GM19463 (cell line): Measurements from ENCODE around the gene MCCC1.
"Not testable (repeated sequence)": the region's sequence is repeated elsewhere in the genome, so short reads cannot be mapped to it uniquely, and the experiment has no call there.

Experiments used
- ATAC-seq: cut with Tn5 transposase; IDR thresholded peaks from one replicate; pipeline ENCODE4 v1.9.1; 2021; ENCODE audit warnings: mild to moderate bottlenecking, moderate library complexity; ENCODE audit not compliant: unreplicated experiment

The MCCC1 gene

DNA sequence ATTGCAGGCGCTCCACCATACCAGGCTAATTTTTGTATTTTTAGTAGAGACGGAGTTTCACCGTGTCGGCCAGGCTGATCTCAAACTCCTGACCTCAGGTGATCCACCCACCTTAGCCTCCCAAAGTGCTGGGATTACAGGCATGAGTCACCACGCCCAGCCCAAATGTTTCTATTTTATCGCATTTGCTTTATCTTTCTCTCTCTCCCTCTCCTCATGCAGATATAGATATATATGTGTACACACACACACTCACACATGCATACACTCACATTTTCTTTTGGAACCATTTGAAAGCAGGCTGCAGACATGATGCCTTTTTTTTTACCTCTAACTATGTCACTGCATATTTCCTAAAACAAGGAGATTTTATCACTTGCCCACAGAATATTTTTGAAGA is 7.3 kb upstream of the MCCC1 start:
- ATAC-seq: no peak

DNA sequence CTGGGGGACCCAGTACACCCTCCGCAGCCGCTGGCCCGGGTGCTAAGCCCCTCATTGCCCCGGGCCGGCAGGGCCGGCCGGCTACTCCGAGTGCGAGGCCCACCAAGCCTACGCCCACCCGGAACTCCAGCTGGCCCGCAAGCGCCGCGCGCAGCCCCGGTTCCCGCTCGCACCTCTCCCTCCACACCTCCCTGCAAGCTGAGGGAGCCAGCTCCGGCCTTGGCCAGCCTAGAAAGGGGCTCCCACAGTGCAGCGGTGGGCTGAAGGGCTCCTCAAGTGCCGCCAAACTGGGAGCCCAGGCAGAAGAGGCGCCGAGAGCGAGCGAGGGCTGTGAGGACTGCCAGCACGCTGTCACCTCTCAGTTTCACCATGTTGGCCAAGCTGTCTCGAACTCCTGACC is 4.7 kb upstream of the MCCC1 start:
- ATAC-seq: not testable (repeated sequence)

DNA sequence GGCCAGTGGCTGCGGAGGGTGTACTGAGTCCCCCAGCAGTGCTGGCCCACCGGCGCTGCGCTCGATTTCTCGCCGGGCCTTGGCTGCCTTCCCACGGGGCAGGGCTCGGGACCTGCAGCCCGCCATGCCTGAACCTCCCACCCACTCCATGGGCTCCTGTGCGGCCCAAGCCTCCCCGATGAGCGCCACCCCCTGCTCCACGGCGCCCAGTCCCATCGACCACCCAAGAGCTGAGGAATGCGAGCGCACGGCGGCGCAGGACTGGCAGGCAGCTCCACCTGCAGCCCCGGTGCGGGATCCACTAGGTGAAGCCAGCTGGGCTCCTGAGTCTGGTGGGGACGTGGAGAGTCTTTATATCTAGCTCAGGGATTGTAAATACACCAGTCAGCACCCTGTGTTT is 1.7 kb upstream of the MCCC1 start:
- not testable (repeated sequence) for ATAC-seq

DNA sequence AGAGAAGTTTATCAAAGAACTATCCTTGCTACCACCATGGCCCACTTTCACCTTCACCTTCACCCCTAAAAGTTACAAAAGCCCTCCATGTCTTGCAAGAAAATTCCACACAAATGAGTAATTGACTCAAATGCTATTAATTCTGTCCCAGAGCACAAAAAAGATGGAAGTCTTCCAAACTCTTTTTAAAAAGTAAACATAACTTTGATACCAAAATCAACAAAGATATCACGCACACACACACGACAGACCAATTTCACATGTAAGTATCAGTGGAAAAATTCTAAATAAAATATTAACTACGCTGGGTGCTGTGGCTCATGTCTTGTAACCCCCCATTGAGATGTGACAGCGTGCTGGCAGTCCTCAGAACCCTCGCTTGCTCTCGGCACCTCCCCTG is 1.1 kb upstream of the MCCC1 start:
- no peak for ATAC-seq

DNA sequence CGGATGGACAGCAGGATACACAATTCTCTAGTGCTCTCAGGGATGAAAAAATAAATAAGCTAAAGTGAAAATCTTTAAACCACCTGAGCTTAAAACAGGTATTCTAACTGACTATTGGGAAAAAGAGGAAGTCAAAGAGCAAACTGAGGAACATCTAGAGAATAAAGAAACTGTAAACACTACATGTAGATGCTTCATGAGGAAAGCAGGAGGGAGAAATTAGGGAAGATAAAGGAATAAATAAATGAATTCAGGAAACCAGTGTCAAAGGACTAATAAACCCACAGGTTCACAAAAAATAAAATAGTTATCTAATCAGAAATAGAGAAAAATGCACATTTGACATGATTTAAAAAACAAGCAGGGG is 525 bp upstream of the MCCC1 start:
- no peak for ATAC-seq

DNA sequence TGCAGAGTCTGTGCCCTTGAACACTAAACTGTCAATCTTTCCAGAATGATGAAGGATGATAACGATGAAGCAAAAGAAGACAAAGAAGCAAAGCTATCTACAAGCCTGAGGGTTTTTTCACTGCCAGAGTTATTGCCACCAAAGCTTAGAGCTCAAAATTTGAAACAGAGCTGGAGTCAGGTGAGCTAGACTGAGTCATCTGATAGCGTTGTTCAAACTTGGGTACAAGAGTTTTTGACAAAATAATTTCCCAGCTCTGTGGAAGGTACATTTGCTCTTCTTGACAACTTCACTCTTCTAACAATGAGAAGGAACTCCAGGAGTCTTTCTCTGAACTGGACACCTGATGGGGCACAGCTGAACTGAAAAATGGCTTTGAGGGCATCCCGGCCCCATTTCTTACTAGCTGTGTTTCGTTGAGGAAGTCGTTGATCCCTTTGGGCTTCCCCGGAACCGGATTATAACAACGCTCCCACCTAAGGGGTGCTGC is 715 bp downstream of the MCCC1 start:
- no peak for ATAC-seq

DNA sequence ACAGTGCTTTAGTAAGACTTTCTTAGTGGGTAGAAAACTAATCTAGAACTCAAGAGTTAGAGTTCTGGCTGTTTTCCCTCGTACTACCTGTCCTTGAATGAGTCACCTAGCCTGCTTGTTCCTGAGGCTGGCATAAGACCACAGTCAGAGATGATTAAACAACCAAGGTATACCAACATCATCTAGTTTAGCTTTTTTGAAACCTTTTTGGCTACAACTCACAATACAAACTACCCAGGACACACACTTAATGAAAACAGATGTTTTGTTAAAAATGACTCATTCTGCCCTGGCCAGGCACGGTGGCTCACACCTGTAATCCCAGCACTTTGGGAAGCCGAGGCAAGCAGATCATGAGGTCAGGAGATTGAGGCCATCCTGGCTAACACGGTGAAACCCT is 4.6 kb downstream of the MCCC1 start:
- no peak for ATAC-seq

DNA sequence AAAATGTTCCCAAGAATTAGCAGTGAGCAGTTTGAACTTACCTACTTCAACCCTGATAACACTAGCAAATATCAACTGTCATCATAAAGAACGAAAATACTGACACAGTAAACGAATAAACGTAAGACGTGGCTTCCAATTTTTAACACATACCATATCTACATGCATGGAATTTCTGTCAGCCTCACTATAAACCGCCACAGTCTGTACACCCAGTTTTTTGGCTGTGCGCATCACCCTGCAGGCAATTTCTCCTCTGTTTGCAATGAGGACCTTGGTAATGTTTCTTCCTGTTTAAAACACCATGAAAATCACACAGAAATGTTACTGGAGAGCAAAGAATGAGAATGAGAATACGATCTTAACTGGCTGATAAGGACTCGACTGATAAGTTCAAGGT is 7.0 kb downstream of the MCCC1 start:
- no peak for ATAC-seq

DNA sequence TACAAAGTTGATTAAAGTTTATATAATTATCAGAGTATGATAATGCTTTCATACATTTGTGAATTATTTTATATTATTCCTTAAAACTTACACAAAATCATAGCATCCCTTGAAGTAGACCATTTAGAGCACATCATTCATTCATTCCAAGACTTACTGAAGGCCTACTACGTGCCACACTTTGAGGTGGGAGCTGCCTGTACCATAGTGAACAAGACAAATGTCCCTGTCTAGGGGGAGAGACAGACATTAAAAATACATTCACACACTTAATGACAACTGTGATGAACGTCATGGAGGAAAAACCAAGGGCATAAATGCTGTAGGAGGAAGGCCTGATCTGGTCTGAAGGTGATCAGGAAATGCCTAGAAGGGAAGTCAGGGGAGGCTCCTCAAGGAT is 12.1 kb downstream of the MCCC1 start:
- ATAC-seq: no peak

DNA sequence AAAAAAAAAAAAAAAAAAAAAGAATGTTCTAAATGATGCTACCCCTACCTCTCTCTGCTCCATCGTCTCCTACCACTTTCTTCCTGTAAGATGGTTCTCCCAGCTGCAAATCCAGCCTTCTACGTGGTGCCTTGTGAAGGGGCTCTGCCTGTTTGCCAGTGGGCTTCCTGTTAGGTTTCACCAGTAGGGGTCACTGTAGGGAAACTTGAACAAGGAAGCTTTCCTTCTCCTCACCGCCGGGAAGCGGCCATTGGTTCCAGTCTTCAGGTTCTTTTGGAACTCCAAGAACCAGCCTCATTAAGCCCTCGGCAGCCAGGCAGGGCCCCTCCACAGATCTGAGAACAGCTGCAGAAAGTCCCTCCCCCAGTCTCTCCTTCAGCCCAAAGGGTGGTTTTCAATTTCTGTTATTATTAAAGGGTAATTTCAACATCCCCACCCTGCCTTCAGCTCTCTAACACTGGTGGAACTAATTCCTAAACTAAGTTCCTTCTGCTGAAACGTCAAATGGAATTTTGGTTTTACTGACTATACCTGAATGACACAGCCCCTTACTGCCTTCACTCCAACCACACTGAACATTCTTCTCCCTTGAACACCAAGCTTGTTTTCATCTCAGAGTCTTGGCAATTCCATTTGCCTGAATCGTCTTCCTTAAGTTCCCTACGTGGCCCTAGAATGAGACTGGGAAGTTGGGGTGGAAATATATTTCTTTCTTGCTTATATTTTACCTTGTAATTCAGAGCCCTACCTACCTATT is 13.5 kb downstream of the MCCC1 start:
- no peak for ATAC-seq

DNA sequence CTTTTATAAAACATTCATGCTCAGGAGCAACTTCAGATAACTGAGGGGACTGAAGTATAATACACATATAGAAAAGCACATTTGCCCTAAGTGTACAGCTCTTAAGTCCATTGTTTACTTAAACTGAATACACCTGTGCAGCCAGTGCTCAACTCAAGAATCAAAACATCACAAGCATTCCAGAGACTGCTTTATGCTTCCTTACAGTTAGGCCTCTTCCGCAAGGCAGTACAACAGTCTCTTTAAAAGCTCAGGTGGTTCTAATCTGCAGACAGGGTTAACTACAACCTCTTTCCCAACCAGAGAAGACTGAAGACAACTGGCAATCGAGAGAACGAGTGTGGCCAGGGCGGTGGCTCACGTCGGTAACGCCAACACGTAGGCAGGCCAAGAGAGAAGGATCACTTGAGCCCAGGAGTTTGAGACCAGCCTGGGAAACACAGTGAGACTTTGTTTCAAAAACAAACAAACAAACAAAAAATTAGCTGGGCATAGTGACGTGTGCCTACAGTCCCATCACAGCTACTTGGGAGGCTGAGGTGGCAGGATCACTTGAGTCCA is 16.9 kb downstream of the MCCC1 start:
- no peak for ATAC-seq

DNA sequence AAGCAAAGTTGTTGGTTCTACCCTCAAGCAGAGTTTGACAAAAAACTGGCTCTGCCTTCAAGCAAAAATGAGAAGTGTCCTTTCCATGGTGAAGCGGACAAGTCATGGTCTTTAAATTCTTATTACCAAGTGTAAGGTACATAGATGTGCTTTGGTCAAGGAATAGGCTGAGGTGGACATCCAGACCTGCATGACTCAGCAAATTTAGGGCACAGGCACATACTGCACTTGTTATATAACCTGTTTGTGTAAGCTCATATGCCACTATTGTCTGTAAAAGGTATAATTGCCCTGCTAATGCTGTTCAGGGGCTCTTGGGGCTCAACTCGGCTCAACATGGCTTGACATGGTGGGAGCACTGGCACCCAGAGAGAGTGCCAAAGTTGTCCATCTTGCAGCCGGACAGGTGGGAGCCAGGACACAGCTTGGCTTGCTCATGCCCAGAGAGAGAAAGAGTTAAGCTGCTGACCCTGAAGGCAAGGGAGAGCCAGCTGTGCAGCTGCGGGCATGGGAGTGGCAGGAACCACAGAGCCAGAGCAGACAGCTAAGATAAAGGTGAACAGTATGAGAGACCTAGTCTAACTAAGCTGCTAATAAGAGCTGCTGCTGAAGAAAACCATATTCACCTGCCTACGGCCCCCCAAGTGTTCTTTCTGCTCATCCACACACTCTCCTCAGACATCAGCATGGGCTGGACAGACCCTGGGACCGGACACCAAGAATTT is 17.7 kb downstream of the MCCC1 start:
- no peak for ATAC-seq

DNA sequence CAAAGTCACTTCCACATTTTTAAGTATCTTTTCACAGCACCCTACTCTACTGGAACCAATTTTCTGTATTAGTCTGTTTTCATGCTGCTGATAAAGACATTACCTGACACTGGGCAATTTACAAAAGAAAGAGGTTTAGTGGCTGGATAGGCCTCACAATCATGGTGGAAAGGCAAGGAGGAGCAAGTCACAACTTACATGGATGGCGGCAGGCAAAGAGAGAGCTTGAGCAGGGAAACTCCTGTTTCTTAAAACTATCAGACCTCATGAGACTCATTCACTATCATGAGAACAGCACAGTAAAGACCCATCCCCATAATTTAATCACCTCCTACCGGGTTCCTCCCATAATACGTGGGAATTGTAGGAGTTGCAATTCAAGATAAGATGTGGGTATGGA is 18.7 kb downstream of the MCCC1 start:
- ATAC-seq: no peak

DNA sequence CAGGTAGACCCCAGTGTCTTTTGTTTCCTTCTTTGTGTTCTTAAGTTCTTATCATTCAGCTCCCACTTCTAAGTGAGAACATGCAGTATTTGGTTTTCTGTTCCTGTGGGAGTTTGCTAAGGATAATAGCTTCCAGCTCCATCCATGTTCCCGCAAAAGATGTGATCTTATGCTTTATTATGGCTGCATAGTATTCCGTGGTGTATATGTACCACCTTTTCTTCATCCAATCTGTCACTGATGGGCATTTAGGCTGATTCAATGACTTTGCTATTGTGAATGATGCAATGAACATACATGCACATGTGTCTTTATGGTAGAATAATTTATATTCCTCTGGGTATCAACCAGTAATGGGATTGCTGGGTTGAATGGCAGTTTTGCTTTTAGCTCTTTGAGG is 24.4 kb downstream of the MCCC1 start:
- ATAC-seq: no peak

DNA sequence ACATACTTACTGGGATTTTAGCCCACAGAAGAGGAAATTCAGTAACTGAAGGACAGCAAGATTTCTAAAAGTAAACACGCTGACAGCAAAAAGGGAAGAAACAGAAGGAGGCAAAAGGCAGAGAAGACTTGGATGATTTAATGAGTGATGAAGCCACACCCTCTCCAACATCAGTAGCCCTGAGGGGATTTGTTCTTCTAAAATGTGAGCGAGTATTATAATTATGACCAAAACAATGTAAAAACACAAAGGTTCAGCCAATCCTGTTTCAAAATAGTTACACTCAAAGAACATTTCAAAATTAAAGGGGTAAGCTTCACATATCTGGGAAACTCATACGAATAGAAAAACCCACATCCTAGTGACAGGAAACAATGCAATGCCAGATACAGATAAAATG is 25.0 kb downstream of the MCCC1 start:
- no peak for ATAC-seq

DNA sequence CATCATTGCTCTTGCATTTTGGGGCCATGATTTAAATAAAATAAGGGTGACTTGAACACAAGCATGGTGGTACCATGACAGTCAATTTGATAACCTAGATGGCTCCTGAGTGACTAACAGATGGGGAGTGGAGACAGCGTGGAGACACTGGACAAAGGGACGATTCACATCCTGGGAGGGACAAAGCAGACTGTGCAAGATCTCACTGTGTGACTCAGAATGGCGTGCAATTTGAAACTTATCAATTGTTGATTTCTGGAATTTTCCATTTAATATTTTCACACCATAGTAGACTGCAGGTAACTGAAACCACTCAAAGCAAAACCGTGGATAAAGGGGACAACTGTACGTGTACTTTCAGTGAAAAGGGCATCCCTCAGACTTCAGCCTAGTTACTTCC is 25.5 kb downstream of the MCCC1 start:
- no peak for ATAC-seq

DNA sequence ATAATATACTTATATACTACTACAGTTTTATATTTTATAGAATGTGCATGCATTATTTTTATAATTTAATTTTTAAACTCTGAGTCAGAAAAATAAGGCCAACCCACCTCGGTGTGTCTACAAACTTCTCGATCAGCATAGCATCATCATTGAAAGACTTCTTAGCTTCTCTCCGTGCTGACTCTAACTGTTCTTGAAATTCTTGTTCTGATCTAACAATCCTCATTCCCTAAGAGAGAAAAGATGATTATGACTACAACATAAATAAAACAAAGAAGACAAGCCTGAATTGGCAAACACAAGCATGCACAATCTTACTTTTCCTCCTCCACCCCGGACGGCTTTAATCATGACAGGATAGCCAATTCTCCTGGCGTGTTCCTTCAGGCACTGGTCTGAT is 28.4 kb downstream of the MCCC1 start:
- ATAC-seq: no peak

DNA sequence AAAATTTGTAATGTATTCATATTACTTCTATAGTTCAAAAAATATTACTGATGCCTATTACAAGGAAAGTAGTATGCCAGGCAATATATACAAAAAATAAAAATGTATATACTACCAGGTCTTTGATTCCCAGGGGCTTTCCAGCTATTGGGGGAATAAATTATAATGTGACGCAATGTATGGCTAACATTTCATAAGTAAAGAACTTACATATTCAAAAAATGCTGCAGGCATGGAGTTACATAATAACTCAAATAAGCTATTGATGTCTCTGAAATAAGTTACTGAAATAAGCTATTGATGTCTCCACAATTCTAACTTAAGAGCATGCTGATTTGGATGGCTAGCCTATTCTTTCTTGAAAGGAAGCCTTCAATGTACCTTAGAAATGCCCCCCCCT is 30.2 kb downstream of the MCCC1 start:
- ATAC-seq: no peak

DNA sequence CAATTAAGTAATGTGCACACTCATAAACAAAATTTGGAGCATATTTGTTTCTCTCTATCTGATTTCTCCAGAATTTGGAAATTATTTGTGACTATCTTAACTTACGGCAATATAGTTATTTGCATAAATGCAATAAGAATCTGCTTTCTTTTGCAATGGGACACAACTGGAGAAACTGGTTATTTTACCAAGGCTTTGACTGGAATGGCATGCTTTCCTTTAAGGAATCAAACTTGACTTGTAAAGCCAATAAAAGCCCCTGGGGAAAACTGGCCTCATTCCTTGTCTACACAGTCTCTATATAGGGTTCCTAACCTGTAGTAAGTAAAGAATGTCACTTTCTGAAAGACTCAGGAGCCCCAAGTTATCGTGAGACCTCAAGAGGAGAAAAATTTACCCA is 32.4 kb downstream of the MCCC1 start:
- not testable (repeated sequence) for ATAC-seq

DNA sequence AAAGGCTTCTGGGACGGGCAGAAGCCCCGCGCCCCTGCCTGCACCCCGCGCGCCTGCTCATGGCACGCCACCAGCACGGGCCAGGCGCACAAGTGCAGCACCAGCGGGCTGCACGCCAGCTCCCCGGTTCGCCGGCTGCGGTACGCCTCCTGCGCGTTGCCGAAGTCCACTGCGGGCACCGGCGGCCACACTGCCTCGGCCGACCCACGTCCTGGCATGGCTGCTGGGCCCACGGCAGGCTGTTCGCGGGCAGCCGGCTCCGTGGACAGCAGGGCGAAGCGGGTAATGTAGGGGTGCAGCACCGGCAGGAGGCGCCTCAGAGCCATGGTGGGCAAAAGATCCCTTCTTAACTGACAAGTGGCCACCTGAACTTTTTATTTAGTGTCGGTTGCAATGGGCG is 34.8 kb downstream of the MCCC1 start:
- ATAC-seq: no peak

DNA sequence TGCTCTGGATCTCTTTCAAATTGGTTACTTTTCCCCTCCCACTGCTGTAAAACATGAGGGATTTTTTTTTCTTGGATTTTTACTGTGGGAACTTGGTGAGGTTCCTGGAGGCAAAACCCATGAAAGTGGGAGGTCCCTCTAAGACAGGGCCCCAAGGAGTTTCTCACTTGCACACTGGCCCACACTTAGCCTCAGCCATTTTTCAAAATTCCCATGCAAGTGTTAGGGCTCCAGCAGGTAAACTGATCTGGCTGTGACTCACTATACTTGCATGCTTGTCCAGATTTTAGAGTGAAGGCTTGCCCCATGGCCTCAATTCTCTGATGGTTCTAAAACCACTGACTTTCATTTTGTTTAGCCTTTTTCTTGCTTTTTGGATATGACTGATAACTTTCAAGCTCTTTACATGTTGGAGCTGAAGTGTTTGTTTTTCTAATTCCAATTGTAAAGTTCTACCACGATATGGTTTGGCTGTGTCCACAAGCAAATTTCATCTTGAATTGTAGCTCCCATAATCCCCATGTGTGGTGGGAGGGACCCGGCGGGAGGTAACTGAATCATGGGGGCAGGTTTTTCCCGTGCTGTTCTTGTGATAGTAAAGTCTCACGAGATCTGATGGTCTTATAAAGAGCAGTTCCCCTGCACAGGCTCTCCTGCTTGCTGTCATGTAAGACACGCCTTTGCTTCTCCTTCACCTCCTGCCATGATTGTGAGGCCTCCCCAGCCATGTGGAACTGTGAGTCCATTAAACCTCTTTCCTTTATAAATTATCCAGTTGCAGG is 37.7 kb downstream of the MCCC1 start:
- ATAC-seq: no peak
